Neural crest cell (in vitro differentiated cells): ENCODE measurements around the gene PDE7B. TPM values are rescaled to one million over a fixed set of nuclear protein-coding genes. Genes with fewer than 3 reads are reported as not detected.

ENCODE experiments used
- DNase-seq: peaks from one replicate; pipeline ENCODE4 v3.0.0; 2021; ENCODE audit warnings: low read depth, mixed read lengths, low spot score
- H3K27ac Mint-ChIP-seq: one replicate; pipeline ENCODE4 v1.8.0; 2021; ENCODE audit warnings: mild to moderate bottlenecking, mixed read lengths; ENCODE audit not compliant: unreplicated experiment
- H3K27me3 Mint-ChIP-seq: 2 replicates; pipeline ENCODE4 v1.8.0; 2021; ENCODE audit warnings: low read depth, mild to moderate bottlenecking, mixed read lengths
- H3K36me3 Mint-ChIP-seq: 2 replicates; pipeline ENCODE4 v1.8.0; 2021; ENCODE audit warnings: low read depth, mild to moderate bottlenecking, mixed read lengths
- H3K4me1 Mint-ChIP-seq: 2 replicates; pipeline ENCODE4 v1.8.0; 2021; ENCODE audit warnings: mixed read lengths
- H3K4me3 Mint-ChIP-seq: one replicate; pipeline ENCODE4 v1.8.0; 2021; ENCODE audit warnings: mild to moderate bottlenecking, mixed read lengths
- H3K9me3 Mint-ChIP-seq: 2 replicates; pipeline ENCODE4 v1.8.0; 2021; ENCODE audit warnings: mixed read lengths
- CTCF ChIP-seq: fragments of 200-600 bp; sonication (generic); conservative IDR thresholded peaks from 2 replicates; pipeline ENCODE4 v1.5.0; 2021; ENCODE audit warnings: antibody characterized with exemption, mild to moderate bottlenecking
- total RNA-seq: library from RNA; stranded (reverse); gene quantifications from 2 replicates; pipeline ENCODE4 v1.2.1, GENCODE V29; 2021

The PDE7B gene
- total RNA-seq, 1 donor from 2014 or later = 0.58 TPM

GRCh38 chr6:135994857-135995544 lies 143.5 kb downstream of the PDE7B start:
- no peak for TF ChIP-seq CTCF
- Mint-ChIP-seq H3K9me3 (peaks cover 8% of the 10 kb centered on the region), H3K27me3 (no peaks in the 10 kb centered on the region), H3K4me1 (no peaks in the 10 kb centered on the region), H3K36me3 (no peaks in the 10 kb centered on the region), H3K27ac (no peak overlapping the region), H3K4me3 (no peak overlapping the region)
- DNase-seq = no peak

DNA sequence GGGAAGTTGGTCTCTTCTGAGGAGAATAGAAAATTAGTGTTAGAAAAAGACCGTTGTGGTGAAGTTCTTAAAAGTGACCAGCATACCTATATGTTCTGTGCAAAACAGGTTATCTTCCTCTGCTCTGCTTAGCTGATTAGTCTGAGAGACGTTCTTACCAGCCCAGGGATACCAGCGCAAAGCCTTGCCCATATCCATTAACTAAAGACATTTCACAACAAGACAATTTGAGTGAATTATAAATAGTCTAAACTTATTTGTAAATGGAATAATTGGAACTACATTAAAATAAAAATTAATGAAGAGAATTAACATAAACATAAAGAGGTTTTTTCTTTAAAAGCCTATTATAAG lies 144.0 kb downstream of the PDE7B start:
- H3K27ac Mint-ChIP-seq = no peak overlapping the region
- TF ChIP-seq CTCF = no peak
- peaks cover 7% of the 10 kb centered on the region for H3K9me3 Mint-ChIP-seq
- no peak for DNase-seq
- no peaks in the 10 kb centered on the region for H3K27me3 Mint-ChIP-seq
- H3K4me3 Mint-ChIP-seq = no peak overlapping the region
- no peaks in the 10 kb centered on the region for H3K36me3 Mint-ChIP-seq
- H3K4me1 Mint-ChIP-seq = no peaks in the 10 kb centered on the region

GRCh38 chr6:135996668-135997067 lies 145.2 kb downstream of the PDE7B start:
- no peak overlapping the region for H3K27ac Mint-ChIP-seq
- no peak for TF ChIP-seq CTCF
- H3K4me1 Mint-ChIP-seq = no peaks in the 10 kb centered on the region
- H3K4me3 Mint-ChIP-seq = no peak overlapping the region
- H3K9me3 Mint-ChIP-seq = peaks cover 6% of the 10 kb centered on the region
- H3K27me3 Mint-ChIP-seq = no peaks in the 10 kb centered on the region
- DNase-seq = no peak
- H3K36me3 Mint-ChIP-seq = no peaks in the 10 kb centered on the region

GRCh38 chr6:135999393-135999792 lies 147.9 kb downstream of the PDE7B start:
- no peaks in the 10 kb centered on the region for H3K27me3 Mint-ChIP-seq
- no peak overlapping the region for H3K4me3 Mint-ChIP-seq
- H3K4me1 Mint-ChIP-seq = no peaks in the 10 kb centered on the region
- H3K27ac Mint-ChIP-seq = no peak overlapping the region
- no peak for TF ChIP-seq CTCF
- no peaks in the 10 kb centered on the region for H3K36me3 Mint-ChIP-seq
- peaks cover 6% of the 10 kb centered on the region for H3K9me3 Mint-ChIP-seq
- no peak for DNase-seq

DNA sequence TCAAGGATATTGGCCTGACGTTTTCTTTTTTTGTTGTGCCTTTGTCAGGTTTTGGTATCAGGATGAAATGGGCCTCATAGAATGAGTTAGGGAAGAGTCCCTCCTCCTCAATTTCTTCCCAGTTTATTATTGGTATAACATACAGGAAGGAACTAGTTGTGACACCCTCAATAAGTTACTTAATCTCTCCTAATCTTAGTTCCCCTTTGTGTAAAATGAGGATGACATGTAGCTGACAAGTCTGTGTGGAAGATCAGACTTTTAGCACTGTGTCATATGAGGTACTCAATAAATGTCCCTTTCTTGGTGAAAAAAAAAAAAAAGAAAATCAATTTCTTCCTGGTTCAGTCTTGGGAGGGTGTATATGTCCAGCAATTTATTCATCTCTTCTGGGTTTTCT lies 155.8 kb downstream of the PDE7B start:
- H3K9me3 Mint-ChIP-seq = no peaks in the 10 kb centered on the region
- H3K4me1 Mint-ChIP-seq = no peaks in the 10 kb centered on the region
- H3K36me3 Mint-ChIP-seq = peaks cover 3% of the 10 kb centered on the region
- H3K4me3 Mint-ChIP-seq = no peak overlapping the region
- DNase-seq = no peak
- H3K27ac Mint-ChIP-seq = no peak overlapping the region
- no peak for TF ChIP-seq CTCF
- H3K27me3 Mint-ChIP-seq = no peaks in the 10 kb centered on the region
